Sigmoid colon (tissue), 4 donors: ENCODE data around the gene VTI1B.

Source experiments
- CTCF ChIP-seq, 4 experiments: fragments of 450-650 bp in 3 of 4; fragments of 200-600 bp in 1 of 4; IDR thresholded peaks; one replicate each; pipeline ENCODE4 v1.5.1; 2016 to 2019; ENCODE audit warnings: antibody characterized with exemption in 4 of 4, mild to moderate bottlenecking in 3 of 4, moderate library complexity in 2 of 4
- EP300 ChIP-seq, 4 donors: sonication (generic); formaldehyde crosslinking; IDR thresholded peaks; one replicate each; pipeline ENCODE4 v1.6.1; 2017; ENCODE audit warnings: antibody characterized with exemption in 4 of 4
- POLR2A ChIP-seq, 2 donors: fragments of 450-650 bp; IDR thresholded peaks; one replicate each; pipeline ENCODE4 v1.6.1; 2016; ENCODE audit warnings: antibody characterized with exemption in 2 of 2, mild to moderate bottlenecking in 2 of 2, moderate library complexity in 2 of 2
- POLR2AphosphoS5 ChIP-seq, 4 donors: sonication (generic); formaldehyde crosslinking; IDR thresholded peaks; one replicate each; pipeline ENCODE4 v1.6.1; 2017; ENCODE audit warnings: antibody characterized with exemption in 4 of 4

GRCh38 chr14:67645414-67645813 is 29.0 kb downstream of the VTI1B start:
- TF ChIP-seq CTCF (IDR thresholded peaks at IDR 0.05), result no peak
- TF ChIP-seq POLR2A (IDR thresholded peaks at IDR 0.05), result no peak
- TF ChIP-seq POLR2AphosphoS5 (IDR thresholded peaks at IDR 0.05), result no peak
- no peak for TF ChIP-seq EP300 (IDR thresholded peaks at IDR 0.05)
